HG03442 (cell line): ENCODE results near the gene PAQR5.
"Not testable (repeated sequence)": the region's sequence is repeated elsewhere in the genome, so short reads cannot be mapped to it uniquely, and the experiment has no call there.

Experiments
- ATAC-seq: cut with Tn5 transposase; IDR thresholded peaks from one replicate; pipeline ENCODE4 v1.9.1; 2021; ENCODE audit warnings: mild to moderate bottlenecking, moderate library complexity; ENCODE audit not compliant: unreplicated experiment

PAQR5 gene, protein sequence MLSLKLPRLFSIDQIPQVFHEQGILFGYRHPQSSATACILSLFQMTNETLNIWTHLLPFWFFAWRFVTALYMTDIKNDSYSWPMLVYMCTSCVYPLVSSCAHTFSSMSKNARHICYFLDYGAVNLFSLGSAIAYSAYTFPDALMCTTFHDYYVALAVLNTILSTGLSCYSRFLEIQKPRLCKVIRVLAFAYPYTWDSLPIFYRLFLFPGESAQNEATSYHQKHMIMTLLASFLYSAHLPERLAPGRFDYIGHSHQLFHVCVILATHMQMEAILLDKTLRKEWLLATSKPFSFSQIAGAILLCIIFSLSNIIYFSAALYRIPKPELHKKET

GRCh38 chr15:69298697-69299441 lies at the start of gene PAQR5:
PAQR5 (plus strand) TSS chr15:69298912; CDS start chr15:69360081, 61,169 bp downstream.
- no peak for ATAC-seq

DNA sequence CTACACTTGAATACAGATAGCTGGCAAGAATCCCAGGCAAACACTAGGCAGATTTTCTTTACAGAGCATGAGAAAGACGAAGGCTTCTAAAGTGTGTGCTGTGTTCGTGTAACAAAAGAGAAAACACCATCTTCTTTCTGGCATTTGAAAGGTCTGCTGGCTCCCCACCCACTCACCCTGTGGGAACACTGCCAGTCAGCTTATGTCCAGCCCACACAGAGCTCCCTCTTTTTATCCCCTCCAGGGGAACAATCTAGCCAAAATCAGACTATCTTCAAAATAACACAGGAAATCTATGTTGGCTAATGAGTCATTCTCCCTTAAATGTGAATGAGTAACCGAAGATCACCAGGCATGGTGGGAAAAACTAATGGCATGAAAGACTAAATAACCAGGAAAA lies 45.6 kb upstream of the PAQR5 start:
- ATAC-seq: no peak

DNA sequence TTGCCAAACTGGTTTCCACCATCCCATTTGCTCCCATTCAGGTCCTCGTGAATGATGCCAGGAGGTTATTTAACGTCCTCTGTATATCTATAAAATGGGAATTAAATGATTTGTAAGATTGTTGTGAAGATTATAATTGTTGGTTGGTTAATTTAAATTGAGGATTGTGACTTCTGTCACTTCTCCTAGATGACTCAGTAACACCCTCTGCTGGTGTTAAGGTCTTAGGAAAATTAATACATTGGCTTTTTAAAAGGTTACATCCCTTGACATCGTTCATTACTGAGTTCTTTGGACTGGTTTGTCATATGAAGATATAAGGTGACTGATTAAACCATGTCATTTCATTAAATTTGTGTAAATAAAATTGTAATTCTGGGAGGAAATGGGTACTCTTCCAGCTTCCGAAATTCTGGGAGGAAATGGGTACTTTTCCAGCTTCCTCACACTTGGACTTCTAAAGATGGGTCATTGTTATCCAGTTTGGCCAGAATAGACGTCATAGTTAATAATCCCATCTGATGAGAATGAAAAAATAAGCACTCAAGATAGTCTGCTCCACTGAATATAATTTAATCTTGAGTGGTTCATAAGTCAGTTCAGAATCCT lies 33.3 kb upstream of the PAQR5 start:
- ATAC-seq: no peak

- no peak for ATAC-seq
Measured at GRCh38 chr15:69271217-69271616, 27.5 kb upstream of the PAQR5 start.

DNA sequence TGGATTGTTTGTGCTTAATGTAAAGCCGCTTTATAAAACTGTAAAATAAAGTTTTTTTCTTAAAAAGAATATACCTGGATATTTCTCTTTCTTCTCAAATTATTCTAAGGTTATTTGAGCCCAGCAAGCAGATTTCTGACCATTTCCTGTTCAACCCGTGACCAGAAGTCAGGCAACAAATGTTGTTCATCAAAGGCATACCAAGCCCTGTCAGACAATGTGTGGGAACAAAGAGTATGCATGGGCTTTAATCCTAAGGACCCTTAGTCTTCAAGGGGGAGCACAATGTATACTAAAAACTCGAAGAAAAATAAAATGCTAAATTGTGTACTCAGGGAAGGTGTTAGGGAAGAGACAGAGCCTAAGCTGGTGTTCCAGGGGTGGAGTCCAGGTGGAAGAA lies 26.6 kb upstream of the PAQR5 start:
- ATAC-seq: no peak

GRCh38 chr15:69272891-69273290 lies 25.8 kb upstream of the PAQR5 start:
- ATAC-seq: no peak

- no peak for ATAC-seq
Measured at GRCh38 chr15:69275074-69275670, 23.5 kb upstream of the PAQR5 start.

- ATAC-seq: no peak
Measured at GRCh38 chr15:69275933-69276560, 22.7 kb upstream of the PAQR5 start.

DNA sequence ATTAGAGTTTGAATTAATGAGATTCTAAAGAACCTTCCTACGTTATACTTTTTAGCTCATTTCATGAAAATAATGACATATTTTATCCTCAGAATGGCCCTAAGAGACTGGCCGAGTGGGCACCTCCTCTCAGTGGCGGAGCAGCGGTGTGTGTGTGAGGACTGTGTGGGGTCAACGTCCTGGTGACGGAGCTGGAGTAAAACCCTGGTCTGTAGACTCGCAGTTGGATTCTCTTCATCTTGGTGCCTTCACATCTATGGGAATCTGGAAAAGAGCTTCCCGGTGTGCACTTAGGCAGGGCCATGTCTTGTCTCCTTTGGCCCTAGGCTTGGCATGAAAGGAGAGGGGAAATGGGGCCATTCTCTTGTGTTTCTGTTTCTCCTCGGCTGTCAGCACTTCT lies 21.4 kb upstream of the PAQR5 start:
- no peak for ATAC-seq

GRCh38 chr15:69279636-69280035 lies 19.1 kb upstream of the PAQR5 start:
- ATAC-seq: no peak

GRCh38 chr15:69280783-69281182 lies 17.9 kb upstream of the PAQR5 start:
- no peak for ATAC-seq

GRCh38 chr15:69282104-69282743 lies 16.5 kb upstream of the PAQR5 start:
- no peak for ATAC-seq

DNA sequence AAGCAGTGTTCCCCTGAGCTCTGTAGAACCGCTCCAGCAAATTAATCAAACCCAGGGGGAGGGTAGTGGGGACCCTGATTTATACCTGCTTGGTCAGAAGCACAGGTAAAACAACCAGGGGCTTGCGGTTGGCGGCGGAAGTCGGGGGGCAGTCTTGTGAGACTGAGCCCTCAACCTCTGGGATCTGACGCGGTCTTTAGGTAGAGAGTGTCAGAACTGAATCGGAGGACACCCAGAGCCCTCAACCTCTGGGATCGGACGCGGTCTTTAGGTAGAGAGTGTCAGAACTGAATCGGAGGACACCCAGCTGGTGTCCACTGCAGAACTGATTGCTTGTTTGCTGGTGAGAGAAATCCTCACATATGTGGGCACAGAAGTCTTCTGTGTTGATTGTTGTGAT lies 12.9 kb upstream of the PAQR5 start:
- ATAC-seq: no peak

GRCh38 chr15:69288011-69288410 lies 10.7 kb upstream of the PAQR5 start:
- ATAC-seq: no peak

GRCh38 chr15:69288531-69289341 lies 10.0 kb upstream of the PAQR5 start:
- ATAC-seq: no peak

DNA sequence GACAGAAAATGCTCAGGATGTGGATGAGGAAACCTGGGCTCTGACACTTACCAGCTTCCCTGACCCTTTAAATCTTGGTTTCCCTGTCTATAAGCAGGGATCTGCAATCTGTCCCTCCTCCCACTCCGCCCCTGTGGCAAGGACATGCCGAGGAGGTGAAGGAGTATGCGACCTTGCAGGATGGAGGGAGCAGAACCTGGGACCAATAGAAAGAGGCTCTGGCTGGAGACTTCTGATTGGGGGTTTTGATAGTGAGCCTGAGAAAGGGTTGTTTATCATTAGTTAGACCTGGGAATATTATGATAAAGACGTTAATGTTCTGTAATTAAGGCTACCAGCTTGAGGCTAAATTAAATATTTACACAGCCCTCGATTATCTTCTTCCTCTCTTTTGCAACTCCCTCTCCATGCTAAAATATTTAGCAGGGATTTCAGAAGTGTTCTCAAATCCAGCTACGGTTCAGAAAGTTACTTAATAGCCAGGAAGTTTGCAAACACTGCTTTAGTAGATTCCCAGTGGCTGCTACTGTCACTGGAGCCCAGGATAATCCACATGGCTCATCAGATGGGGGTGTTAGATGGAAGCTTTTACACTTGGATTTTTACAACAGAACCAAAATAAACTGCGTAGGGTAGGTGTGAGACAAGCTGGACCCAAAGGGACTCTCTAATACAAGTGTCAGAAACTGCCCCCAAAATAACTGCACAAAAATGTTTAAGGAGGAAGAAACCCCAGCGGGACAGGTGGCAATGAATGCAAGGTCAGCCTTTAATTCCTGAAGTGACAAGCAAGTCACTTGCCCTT lies 9.2 kb upstream of the PAQR5 start:
- no peak for ATAC-seq

- no peak for ATAC-seq
Measured at GRCh38 chr15:69290346-69291164, 8.2 kb upstream of the PAQR5 start.

DNA sequence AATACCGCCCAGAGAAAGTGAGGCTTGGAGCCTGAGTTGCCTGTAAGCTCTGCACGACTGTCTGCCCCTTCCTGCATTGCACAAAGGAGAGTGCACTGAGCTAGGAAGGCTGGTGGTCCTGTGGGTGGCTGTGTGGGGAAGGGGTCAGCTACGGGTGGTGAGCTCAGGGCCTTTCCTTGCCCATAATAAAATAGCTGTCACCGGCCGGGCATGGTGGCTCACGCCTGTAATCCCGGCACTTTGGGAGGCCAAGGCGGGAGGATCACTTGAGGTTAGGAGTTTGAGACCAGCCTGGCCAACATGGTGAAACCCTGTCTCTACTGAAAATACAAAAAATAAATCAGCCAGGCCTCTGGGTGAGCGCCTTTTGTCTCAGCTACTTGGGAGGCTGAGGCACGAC lies 7.1 kb upstream of the PAQR5 start:
- not testable (repeated sequence) for ATAC-seq
